Endodermal cell (in vitro differentiated cells): ENCODE data around the gene PDCD1. TPM values are rescaled to one million over a fixed set of nuclear protein-coding genes. Genes with fewer than 3 reads are reported as not detected.
"Not testable (repeated sequence)": the region's sequence is repeated elsewhere in the genome, so short reads cannot be mapped to it uniquely, and the experiment has no call there.

Experiments used
- DNase-seq: peaks from one replicate; pipeline ENCODE4 v3.0.0-alpha.2; 2017
- H3K27ac ChIP-seq: 2 replicates; pipeline ENCODE4 v1.5.1; 2013; ENCODE audit warnings: mild to moderate bottlenecking, low read depth, low read length, moderate library complexity
- H3K27me3 ChIP-seq: 2 replicates; pipeline ENCODE4 v1.6.1; 2013; ENCODE audit warnings: mild to moderate bottlenecking, low read length, moderate library complexity; ENCODE audit not compliant: insufficient read depth, control insufficient read depth, poor library complexity, severe bottlenecking
- H3K36me3 ChIP-seq: 2 replicates; pipeline ENCODE4 v1.7.0; 2013; ENCODE audit warnings: mild to moderate bottlenecking, low read length, moderate library complexity; ENCODE audit not compliant: control insufficient read depth, insufficient read depth
- H3K4me1 ChIP-seq: one replicate; pipeline ENCODE4 v1.7.0; 2013; ENCODE audit warnings: low read length; ENCODE audit not compliant: control insufficient read depth, insufficient read depth
- H3K4me3 ChIP-seq: 2 replicates; pipeline ENCODE4 v1.5.1; 2013; ENCODE audit warnings: mild to moderate bottlenecking, low read length, moderate library complexity
- H3K9ac ChIP-seq: 2 replicates; pipeline ENCODE4 v1.6.1; 2013; ENCODE audit warnings: mild to moderate bottlenecking, low read length, moderate library complexity; ENCODE audit not compliant: poor library complexity, severe bottlenecking; ENCODE audit errors: extremely low read depth
- H3K9me3 ChIP-seq: 2 replicates; pipeline ENCODE4 v1.6.1; 2013; ENCODE audit warnings: mild to moderate bottlenecking, low read length, moderate library complexity; ENCODE audit not compliant: control insufficient read depth
- H3K27ac Mint-ChIP-seq: 2 replicates; pipeline ENCODE4 v1.8.0; 2020; ENCODE audit warnings: mixed read lengths
- H3K27me3 Mint-ChIP-seq: 2 replicates; pipeline ENCODE4 v1.8.0; 2021; ENCODE audit warnings: mild to moderate bottlenecking, mixed read lengths; ENCODE audit not compliant: insufficient read depth
- H3K36me3 Mint-ChIP-seq: 2 replicates; pipeline ENCODE4 v1.8.0; 2020; ENCODE audit warnings: low read depth, mixed read lengths
- H3K4me1 Mint-ChIP-seq: 2 replicates; pipeline ENCODE4 v1.8.0; 2020; ENCODE audit warnings: mixed read lengths
- H3K4me3 Mint-ChIP-seq: 2 replicates; pipeline ENCODE4 v1.8.0; 2020; ENCODE audit warnings: mild to moderate bottlenecking, moderate library complexity, mixed read lengths
- H3K9me3 Mint-ChIP-seq: 2 replicates; pipeline ENCODE4 v1.8.0; 2020; ENCODE audit warnings: mild to moderate bottlenecking, mixed read lengths
- CTCF ChIP-seq: fragments of 200-600 bp; sonication (generic); conservative IDR thresholded peaks from 2 replicates; pipeline ENCODE4 v1.5.0; 2021; ENCODE audit warnings: antibody characterized with exemption, mild to moderate bottlenecking
- WGBS, 2 experiments: methylation state at CpG; one replicate each; pipeline versions ENCODE4 v1.1.5 to v1.1.7; 2013; ENCODE audit warnings: missing lambda C conversion rate in 2 of 2, mixed read lengths in 1 of 2; ENCODE audit not compliant: insufficient coverage in 1 of 2, insufficient read length in 1 of 2; 5-methylcytosine and 5-hydroxymethylcytosine counted together
- total RNA-seq, 2 donors: library from RNA; stranded (reverse); fragmentation: NEBNext Ultra II Directional in 1 of 2; extraction: Animal tissue kit (Norgen Biotek cat#: 25700) in 1 of 2; gene quantifications; 2 replicates in 1 of 2; 3 replicates in 1 of 2; pipeline ENCODE4 v1.2.1, GENCODE V29; 2021

The PDCD1 gene
- total RNA-seq, 2 donors from 2014 or later, result 0.20 TPM; not detected in 1

GRCh38 chr2:241808051-241808720 lies 50.5 kb downstream of the PDCD1 start:
- H3K27ac Mint-ChIP-seq, result no peak overlapping the region
- peaks cover 10% of the 10 kb centered on the region for H3K4me1 ChIP-seq

GRCh38 chr2:241806217-241806616 lies 52.5 kb downstream of the PDCD1 start:
- not testable (repeated sequence) for H3K36me3 Mint-ChIP-seq, H3K9me3 Mint-ChIP-seq, H3K4me1 Mint-ChIP-seq, H3K27ac Mint-ChIP-seq, H3K9me3 ChIP-seq, H3K4me3 ChIP-seq, H3K27me3 Mint-ChIP-seq, H3K4me1 ChIP-seq, H3K4me3 Mint-ChIP-seq, H3K36me3 ChIP-seq, H3K9ac ChIP-seq, H3K27ac ChIP-seq
- WGBS, 2 experiments, result no CpG with 5 or more reads among the region's 8 CpGs
- H3K27me3 ChIP-seq, result peaks cover 23% of the 10 kb centered on the region
- DNase-seq, result peak; percentile 58

More at GRCh38 chr2:241808051-241808720, 50.5 kb downstream of the PDCD1 start:
- Histone ChIP-seq H3K9me3 (no peaks in the 10 kb centered on the region), H3K27ac (peak overlapping the region; percentile 30), H3K36me3 (no peaks in the 10 kb centered on the region), H3K9ac (no peak overlapping the region), H3K4me3 (no peak overlapping the region), H3K27me3 (peaks cover 17% of the 10 kb centered on the region)
- DNase-seq, result peak; percentile 66
- Mint-ChIP-seq H3K36me3 (no peaks in the 10 kb centered on the region), H3K4me1 (peaks cover 6% of the 10 kb centered on the region), H3K27me3 (peaks cover 7% of the 10 kb centered on the region), H3K9me3 (no peaks in the 10 kb centered on the region), H3K4me3 (no peak overlapping the region)
- WGBS, 2 experiments, result 58 to 69% methylated on average over 15 to 17 of the region's 17 CpGs
- no peak for TF ChIP-seq CTCF

GRCh38 chr2:241804326-241805229 lies 54.1 kb downstream of the PDCD1 start:
- Histone ChIP-seq H3K9ac (no peak overlapping the region), H3K4me3 (no peak overlapping the region), H3K27ac (no peak overlapping the region), H3K4me1 (peaks cover 10% of the 10 kb centered on the region), H3K36me3 (no peaks in the 10 kb centered on the region), H3K27me3 (peaks cover 23% of the 10 kb centered on the region), H3K9me3 (no peaks in the 10 kb centered on the region)
- Mint-ChIP-seq H3K4me3 (peak overlapping the region; percentile 23), H3K36me3 (no peaks in the 10 kb centered on the region), H3K27me3 (peaks cover 8% of the 10 kb centered on the region), H3K9me3 (no peaks in the 10 kb centered on the region), H3K27ac (no peak overlapping the region), H3K4me1 (peaks cover 8% of the 10 kb centered on the region)
- peak; percentile 76 for DNase-seq
- 37 to 46% methylated on average over 11 to 34 of the region's 35 CpGs for WGBS, 2 experiments
- TF ChIP-seq CTCF, result peak; percentile 48
